Fibroblast of gingiva (primary cell): ENCODE measurements around the gene HHIPL1.

Source experiments
- DNase-seq: peaks from one replicate; pipeline ENCODE4 v3.0.0-alpha.2; 2011; ENCODE audit warnings: low read depth

Gene HHIPL1

DNA sequence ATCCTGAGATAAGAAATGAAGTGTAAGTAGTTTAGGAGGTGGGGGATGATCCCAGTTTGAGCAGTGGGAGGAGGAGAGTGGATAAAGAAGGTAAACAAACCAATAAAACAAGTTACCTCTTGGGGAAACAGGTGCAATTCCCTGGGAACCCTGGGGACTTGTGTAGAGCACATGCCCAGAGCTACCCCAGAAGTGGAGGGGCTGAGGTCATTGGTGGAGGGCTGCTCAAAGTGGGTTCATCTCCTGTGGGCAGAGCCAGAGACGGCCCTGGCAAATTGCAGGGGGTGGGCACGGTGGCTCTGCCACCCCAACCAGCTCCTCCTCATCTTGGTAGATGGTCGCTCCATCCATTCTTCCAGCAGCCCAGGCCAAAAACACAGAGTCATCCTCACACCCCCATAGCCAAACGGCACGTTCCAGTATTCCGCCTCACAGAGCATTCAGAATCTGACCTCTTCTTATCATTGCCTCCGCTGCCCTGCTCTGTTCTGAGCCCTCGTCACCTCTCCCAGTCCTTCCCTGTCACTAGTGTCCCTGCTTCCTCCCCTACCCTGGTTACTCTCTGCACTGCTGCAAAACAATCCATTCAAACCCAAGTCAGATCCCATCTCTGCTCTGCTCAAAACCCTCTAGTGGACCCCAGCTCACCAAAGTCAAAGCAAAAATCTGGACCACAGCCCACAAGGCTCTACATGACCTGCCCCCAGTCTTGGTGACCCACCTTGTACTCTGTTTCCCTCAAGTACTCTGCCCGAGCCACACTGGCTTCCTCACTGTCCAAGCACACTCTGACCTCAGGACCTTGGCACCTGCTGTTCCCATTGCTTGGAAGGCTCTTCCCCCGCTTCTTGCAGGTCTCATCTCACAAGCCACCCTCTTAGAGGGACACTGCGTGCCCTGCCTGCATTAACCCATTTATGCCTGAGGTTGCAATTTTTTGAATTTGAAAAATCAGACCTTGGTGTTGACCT lies 44.6 kb downstream of the HHIPL1 start:
- DNase-seq = no peak

DNA sequence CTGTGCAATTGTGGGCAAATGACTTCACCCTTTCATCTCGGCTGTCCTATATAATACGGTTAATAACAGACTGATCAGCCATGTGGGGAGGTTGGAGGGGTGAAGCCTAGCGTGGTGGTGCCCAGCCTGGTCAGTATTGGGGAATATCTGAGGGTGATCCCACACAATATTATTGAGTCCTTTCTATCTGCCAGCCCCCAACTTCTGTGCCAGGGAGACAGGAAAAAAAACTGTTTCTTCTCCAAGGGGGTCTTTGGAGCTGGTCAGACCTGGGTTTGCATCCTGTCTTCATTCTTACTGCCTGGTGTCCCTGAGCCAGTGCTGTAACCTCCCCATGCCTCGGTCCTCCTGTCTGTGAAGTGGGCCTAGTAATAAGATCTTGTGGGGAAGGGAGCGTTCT lies 45.7 kb downstream of the HHIPL1 start:
- no peak for DNase-seq

- DNase-seq = no peak
Observed at GRCh38 chr14:99691111-99691885, 46.4 kb downstream of the HHIPL1 start.

- DNase-seq = no peak
Observed at GRCh38 chr14:99693918-99694317, 49.0 kb downstream of the HHIPL1 start.

DNA sequence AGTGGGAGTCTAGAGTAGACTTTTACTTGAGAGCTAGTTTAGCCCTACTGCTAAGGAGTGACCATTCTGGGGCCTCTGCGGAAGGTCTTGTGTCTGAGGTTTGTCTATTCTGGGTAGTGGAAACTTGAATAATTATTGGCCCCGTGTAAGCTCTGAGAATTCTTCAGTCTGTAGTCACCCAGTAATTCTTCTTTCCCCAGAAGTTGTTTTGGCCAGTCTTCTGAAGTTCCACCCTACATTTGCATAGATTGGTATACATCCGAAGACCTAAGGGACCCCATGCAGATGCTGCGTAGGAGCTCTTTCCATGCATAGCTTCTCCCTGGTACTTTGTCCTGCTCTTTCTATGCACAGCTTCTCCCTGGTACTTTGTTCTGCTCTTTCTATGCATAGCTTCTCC lies 52.0 kb downstream of the HHIPL1 start:
- DNase-seq = no peak

GRCh38 chr14:99698236-99698635 lies 53.3 kb downstream of the HHIPL1 start:
- no peak for DNase-seq

- DNase-seq = peak; percentile 16
Observed at GRCh38 chr14:99698642-99699041, 53.7 kb downstream of the HHIPL1 start.

- no peak for DNase-seq
Observed at GRCh38 chr14:99699085-99699760, 54.3 kb downstream of the HHIPL1 start.

GRCh38 chr14:99699861-99700260 lies 54.9 kb downstream of the HHIPL1 start:
- DNase-seq = no peak

DNA sequence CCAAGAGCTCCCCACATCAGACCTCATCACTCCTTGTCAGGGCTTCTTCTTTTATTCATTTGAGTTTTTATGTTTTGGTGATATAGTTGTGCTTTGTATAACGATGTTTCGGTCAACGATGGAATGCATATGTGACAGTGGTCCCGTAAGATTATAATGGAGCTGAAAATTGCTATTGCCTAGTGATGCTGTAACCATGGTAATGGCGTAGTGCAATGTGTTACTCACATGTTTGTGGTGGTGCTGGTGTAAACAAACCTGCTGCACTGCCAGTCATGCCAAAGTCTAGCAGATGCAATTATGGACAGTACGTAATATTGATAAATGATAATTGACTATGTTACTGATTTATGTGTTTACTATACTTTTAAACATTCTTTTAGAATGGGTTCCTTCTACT lies 55.5 kb downstream of the HHIPL1 start:
- DNase-seq = no peak

DNA sequence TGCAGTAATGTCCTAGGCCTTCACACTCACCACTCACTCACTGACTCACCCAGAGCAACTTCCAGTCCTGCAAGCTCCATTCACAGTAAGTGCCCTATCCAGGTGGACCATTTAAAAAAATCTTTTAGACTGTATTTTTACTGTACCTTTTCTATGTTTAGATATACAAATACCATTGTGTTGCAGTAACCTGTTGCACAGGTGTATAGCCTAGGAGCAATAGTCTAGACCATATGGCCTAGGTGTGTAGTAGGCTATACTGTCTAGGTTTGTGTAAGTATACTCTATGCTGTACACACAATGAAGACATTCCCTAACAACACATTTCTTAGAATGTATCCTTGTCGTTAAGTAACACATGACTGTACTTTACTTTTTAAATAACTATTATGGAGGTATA lies 56.3 kb downstream of the HHIPL1 start:
- DNase-seq = no peak

DNA sequence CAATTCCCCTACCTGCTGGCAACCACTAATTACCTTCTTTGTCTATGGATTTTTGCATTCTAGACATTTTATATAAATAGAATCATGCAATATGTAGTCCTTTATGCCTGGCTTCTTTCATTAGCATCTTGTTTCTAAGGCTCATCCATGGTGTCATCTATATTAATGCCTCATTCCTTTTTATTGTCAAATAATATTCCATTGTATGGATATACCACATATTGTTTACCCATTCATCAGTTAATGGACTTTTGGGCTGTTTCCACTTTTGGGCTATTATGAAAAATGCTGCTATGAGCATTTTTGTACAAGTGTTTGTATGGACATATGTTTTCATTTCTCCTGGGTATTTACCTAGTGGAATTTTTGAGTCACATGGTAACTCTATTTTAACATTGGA lies 57.2 kb downstream of the HHIPL1 start:
- no peak for DNase-seq

- no peak for DNase-seq
Observed at GRCh38 chr14:99703381-99703780, 58.5 kb downstream of the HHIPL1 start.

DNA sequence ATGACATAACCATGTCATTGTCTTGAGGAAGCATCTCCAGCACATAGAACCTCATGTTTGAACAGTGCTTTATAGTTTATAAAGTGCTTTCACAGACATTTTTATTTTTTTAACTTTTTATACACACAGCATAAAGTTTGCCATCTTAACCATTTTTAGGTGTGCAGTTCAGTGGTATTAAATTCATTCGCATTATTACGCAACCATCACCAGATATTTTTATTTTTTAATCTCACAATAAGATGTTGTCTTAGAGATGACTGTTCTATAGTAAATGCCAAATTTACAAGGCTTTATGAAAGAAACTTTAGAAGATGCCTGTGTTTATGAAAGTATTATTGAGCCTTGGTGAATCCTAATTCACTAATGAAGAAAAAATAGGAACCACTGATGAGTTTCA lies 59.1 kb downstream of the HHIPL1 start:
- no peak for DNase-seq

DNA sequence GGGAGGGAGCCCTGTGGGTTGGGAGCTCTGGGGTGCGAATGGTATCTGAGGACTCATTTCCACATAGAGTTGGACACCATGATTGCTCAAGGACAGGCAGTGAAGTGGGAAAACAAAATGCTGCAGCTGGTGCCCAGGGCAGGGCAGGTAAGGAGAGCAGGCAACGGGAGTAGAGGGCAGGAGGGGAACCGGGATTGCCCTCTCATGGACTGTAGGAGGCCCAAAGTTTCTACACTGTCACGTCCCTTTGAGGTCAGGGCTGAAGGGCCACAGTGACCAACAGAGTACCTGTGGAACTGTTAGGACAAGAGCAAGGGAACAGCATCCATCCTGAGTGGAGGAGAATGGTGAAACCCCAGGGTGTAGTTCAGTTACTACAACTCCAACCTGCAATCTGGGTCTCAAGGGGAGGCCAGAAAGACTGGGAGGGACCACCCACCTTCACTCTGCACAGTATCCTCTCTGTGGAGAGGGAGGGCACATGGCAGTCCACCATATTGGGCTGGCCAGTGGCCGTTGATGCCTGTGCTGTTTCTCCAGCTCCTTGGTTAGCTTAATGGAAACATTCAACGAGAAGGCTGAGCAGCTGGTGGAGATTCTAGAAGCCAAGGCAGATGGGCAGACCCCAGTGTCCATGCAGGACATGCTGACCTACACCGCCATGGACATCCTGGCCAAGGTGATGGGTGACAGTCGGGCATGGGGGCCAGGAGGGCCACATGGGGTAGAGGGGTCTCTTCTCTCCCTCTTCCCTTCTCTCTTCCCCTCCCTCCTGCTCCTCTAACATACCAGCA lies 61.4 kb downstream of the HHIPL1 start:
- DNase-seq = no peak

DNA sequence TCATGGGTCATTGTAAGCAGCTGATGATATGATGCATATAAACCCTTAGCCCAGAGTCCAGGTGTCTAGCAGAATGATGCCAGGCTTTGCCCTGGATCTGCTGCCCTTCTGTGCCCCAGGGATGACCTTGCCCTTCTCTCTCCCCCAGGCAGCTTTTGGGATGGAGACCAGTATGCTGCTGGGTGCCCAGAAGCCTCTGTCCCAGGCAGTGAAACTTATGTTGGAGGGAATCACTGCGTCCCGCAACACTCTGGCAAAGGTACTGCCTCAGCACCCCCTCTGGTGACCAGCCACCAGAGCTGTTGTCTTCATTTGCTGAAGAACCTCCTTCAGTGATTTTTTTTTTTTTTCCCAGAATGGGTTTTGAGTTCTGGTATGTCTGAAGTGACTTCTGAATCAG lies 62.5 kb downstream of the HHIPL1 start:
- DNase-seq = no peak

DNA sequence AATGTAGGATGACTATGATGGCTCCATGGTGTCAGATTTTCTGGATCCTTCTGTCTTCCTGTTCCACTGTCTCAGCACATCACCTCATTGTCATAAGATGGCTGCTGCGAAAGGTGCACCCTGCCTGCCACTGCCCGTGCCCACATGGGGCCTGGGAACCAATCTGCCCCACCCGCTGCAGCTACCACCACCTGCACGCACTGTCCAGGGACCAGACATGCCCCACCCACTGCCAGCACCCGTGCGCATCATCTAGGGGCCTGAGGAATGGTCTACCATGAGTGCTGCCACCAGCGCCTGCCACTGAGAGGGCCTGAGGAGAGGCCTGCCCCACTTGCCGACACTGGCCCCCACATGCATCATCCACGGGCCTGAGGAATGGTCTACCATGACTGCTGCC lies 63.0 kb downstream of the HHIPL1 start:
- no peak for DNase-seq

DNA sequence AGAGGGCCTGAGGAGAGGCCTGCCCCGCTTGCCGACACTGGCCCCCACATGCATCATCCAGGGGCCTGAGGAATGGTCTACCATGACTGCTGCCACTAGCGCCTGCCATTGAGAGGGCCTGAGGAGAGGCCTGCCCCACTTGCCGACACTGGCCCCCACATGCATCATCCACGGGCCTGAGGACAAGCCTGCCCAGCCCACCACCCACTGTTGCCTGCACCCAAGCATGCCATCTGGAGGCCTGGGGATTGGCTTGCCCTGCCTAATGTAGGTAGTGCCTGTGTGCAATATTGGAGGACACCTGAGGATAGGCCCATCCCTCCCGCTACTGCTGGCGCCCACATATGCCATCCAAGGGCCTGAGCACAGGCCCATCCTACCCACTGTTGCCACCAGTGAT lies 63.5 kb downstream of the HHIPL1 start:
- no peak for DNase-seq

- DNase-seq = no peak
Observed at GRCh38 chr14:99713972-99714371, 69.0 kb downstream of the HHIPL1 start.

DNA sequence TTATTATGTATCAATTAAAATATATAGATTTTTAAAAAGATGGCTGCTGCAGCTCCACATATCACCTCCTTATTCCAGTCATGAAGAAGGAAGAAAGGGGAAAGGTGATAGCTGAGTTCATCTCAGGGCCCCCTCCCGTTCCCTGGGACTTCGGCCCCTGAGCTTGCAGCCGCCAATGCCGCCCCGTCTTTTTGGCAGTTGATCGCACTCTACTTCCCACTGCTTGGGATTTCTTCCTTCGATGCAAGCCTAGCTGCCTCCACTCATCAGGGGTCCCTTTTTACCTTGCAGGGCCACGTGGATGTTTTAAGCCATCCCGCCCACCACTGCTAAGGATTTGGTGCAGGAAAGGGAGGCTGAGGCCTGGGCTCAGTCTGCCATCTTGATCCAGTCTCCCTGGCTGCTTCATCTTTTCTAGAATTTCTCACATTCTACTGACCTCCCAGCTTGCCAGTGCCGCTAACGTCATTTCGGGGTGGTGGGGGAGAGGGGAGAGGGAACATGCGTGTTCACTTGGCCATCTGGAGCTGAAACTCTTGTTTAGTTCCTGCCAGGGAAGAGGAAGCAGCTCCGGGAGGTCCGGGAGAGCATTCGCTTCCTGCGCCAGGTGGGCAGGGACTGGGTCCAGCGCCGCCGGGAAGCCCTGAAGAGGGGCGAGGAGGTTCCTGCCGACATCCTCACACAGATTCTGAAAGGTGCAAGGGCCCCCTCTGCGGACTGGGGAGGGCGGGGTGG lies 70.5 kb downstream of the HHIPL1 start:
- DNase-seq = no peak
